CD8-positive, alpha-beta memory T cell (primary cell): Measurements from ENCODE around the gene KANK4. TPM values are rescaled to one million over a fixed set of nuclear protein-coding genes. Genes with fewer than 3 reads are reported as not detected.
"Not testable (repeated sequence)": the region's sequence is repeated elsewhere in the genome, so short reads cannot be mapped to it uniquely, and the experiment has no call there.

Experiments
- CTCF ChIA-PET: fragments of 350-600 bp; sonication (Branson Sonifier 250); formaldehyde crosslinking; loops from one replicate; lab custom pipeline; 2021; ENCODE audit warnings: antibody characterized with exemption; lab: Charles Lee
- POLR2A ChIA-PET: fragments of 350-600 bp; sonication (Branson Sonifier 250); formaldehyde crosslinking; loops from one replicate; lab custom pipeline; 2021; ENCODE audit warnings: antibody characterized with exemption; lab: Charles Lee
- DNase-seq, 5 donors: peaks; one replicate each; pipeline versions ENCODE4 v3.0.0 to v3.0.0-alpha.2; 2020 to 2022; ENCODE audit warnings: mixed read lengths in 1 of 5
- H3K27ac ChIP-seq: one replicate; pipeline ENCODE4 v1.7.0; 2013; ENCODE audit warnings: low read depth, mild to moderate bottlenecking, low read length, moderate library complexity
- H3K27me3 ChIP-seq: 2 replicates; pipeline ENCODE4 v1.7.0; 2013; ENCODE audit warnings: low read length, mild to moderate bottlenecking; ENCODE audit not compliant: insufficient read depth, poor library complexity, severe bottlenecking
- H3K36me3 ChIP-seq: 2 replicates; pipeline ENCODE4 v1.7.0; 2013; ENCODE audit warnings: mild to moderate bottlenecking, low read length, moderate library complexity; ENCODE audit not compliant: insufficient read depth
- H3K4me1 ChIP-seq: 2 replicates; pipeline ENCODE4 v1.7.0; 2013; ENCODE audit warnings: mild to moderate bottlenecking, low read length, moderate library complexity; ENCODE audit not compliant: insufficient read depth
- H3K4me3 ChIP-seq: 2 replicates; pipeline ENCODE4 v1.7.0; 2013; ENCODE audit warnings: mild to moderate bottlenecking, low read length
- H3K9me3 ChIP-seq: 2 replicates; pipeline ENCODE4 v1.7.0; 2013; ENCODE audit warnings: mild to moderate bottlenecking, low read length
- H3K27ac Mint-ChIP-seq, 8 donors: one replicate each; pipeline ENCODE4 v1.8.0; 2020 to 2021; ENCODE audit warnings: mixed read lengths in 8 of 8, mild to moderate bottlenecking in 6 of 8, inconsistent platforms in 3 of 8, moderate library complexity in 3 of 8
- H3K27me3 Mint-ChIP-seq, 2 donors: one replicate each; pipeline ENCODE4 v1.8.0; 2020 to 2021; ENCODE audit warnings: mixed read lengths in 2 of 2, mild to moderate bottlenecking in 1 of 2, moderate library complexity in 1 of 2
- H3K36me3 Mint-ChIP-seq, 3 donors: one replicate each; pipeline ENCODE4 v1.8.0; 2020 to 2021; ENCODE audit warnings: mixed read lengths in 3 of 3, inconsistent platforms in 1 of 3, mild to moderate bottlenecking in 1 of 3
- H3K4me1 Mint-ChIP-seq, 3 donors: one replicate each; pipeline ENCODE4 v1.8.0; 2020 to 2021; ENCODE audit warnings: mixed read lengths in 3 of 3, inconsistent platforms in 1 of 3, mild to moderate bottlenecking in 1 of 3
- H3K4me3 Mint-ChIP-seq, 7 donors: one replicate each; pipeline ENCODE4 v1.8.0; 2020 to 2021; ENCODE audit warnings: mixed read lengths in 7 of 7, mild to moderate bottlenecking in 6 of 7, moderate library complexity in 4 of 7, inconsistent platforms in 2 of 7
- H3K9me3 Mint-ChIP-seq, 5 donors: one replicate each; pipeline ENCODE4 v1.8.0; 2020 to 2022; ENCODE audit warnings: mixed read lengths in 5 of 5, mild to moderate bottlenecking in 3 of 5, moderate library complexity in 2 of 5, inconsistent platforms in 1 of 5
- polyA plus RNA-seq: library from polyadenylated mRNA; unstranded; fragments of 300-500 nt; fragmentation: Illumina TruSeq; gene quantifications from one replicate; pipeline ENCODE4 v1.2.3, GENCODE V29; 2021
- total RNA-seq, 2 experiments: library from RNA; stranded (reverse); gene quantifications; one replicate each; pipeline ENCODE4 v1.2.3, GENCODE V29; 2021

KANK4 gene
- total and polyA plus RNA-seq, 3 experiments from 2014 or later: not detected

DNA sequence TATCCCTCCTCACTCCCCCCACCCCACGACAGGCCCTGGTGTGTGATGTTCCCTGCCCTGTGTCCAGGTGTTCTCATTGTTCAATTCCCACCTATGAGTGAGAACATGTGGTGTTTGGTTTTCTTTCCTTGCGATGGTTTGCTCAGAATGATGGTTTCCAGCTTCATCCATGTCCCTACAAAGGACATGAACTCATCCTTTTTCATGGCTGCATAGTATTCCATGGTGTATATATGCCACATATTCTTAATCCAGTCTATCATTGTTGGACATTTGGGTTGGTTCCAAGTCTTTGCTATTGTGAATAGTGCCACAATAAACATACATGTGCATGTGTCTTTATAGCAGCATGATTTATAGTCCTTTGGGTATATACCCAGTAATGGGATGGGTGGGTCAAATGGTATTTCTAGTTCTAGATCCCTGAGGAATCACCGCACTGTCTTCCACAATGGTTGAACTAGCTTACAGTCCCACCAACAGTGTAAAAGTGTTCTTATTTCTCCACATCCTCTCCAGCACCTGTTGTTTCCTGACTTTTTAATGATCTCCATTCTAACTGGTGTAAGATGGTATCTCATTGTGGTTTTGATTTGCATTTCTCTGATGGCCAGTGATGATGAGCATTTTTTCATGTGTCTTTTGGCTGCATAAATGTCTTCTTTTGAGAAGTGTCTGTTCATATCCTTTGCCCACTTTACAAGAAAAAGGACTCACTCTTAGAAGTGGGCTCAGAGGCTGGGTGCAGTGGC is 79.4 kb downstream of the KANK4 start:
- DNase-seq, H3K4me3 Mint-ChIP-seq: not testable (repeated sequence)

DNA sequence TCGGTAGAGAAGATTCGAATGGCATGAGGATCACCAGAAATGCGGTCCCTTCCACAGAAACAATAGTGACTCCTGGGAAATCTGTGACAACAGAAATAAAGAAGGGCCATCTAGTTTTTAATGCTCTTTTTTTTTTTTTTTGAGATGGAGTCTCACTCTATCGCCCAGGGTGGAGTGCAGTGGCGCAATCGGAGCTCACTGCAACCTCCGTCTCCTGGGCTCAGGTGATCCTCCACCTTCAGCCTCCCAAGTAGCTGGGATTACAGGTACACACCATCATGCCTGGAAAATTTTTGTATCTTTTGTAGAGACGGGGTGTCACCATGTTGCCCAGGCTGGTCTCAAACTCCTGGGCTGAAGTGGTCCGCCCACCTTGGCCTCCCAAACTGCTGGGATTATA is 80.7 kb downstream of the KANK4 start:
- CTCF ChIA-PET: no interaction called here
- no peak overlapping the region for H3K4me3 ChIP-seq

More for the DNA sequence above, 79.4 kb downstream of the KANK4 start:
- H3K36me3 Mint-ChIP-seq, H3K9me3 Mint-ChIP-seq, POLR2A ChIA-PET, H3K27me3 ChIP-seq, H3K4me1 ChIP-seq, H3K9me3 ChIP-seq, H3K4me3 ChIP-seq, H3K27ac Mint-ChIP-seq, CTCF ChIA-PET, H3K36me3 ChIP-seq, H3K4me1 Mint-ChIP-seq, H3K27ac ChIP-seq: not testable (repeated sequence)
- peaks cover 7 to 24% of the 10 kb centered on the region in 2 donors for H3K27me3 Mint-ChIP-seq

DNA sequence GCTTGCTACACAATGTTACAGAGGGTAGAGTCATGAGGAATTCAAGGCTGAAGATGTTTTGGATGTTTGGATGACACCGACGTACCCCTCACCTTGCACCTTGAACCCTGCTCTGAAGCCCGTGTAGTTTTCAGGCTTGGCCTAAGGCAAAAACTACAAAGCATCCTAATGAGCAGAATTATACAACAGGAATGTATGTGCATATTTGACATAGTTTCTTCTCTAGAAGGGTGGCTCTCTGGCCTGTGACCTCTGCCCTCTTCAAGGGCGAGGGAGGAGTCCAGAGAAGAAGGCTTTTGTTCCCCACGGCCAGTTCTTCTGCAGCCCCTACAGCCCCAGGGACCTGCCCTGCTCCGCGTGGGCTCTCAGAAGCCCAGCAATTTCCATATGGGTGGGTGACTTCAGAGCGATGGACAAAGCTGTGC is 81.3 kb downstream of the KANK4 start:
- Mint-ChIP-seq H3K4me1 (no peaks in the 10 kb centered on the region), H3K36me3 (peaks cover 0 to 9% (median 0%) of the 10 kb centered on the region in 3 donors), H3K4me3 (no peak overlapping the region), H3K9me3 (peaks cover 0 to 2% (median 0%) of the 10 kb centered on the region in 5 donors), H3K27ac (no peak overlapping the region), H3K27me3 (peaks cover 10 to 29% of the 10 kb centered on the region in 2 donors)
- H3K9me3 ChIP-seq: no peaks in the 10 kb centered on the region
- H3K36me3 ChIP-seq: no peaks in the 10 kb centered on the region
- POLR2A ChIA-PET: no interaction called here
- no peaks in the 10 kb centered on the region for H3K4me1 ChIP-seq
- no peaks in the 10 kb centered on the region for H3K27me3 ChIP-seq
- CTCF ChIA-PET: no interaction called here
- DNase-seq: no peak
- H3K27ac ChIP-seq: no peak overlapping the region
- no peak overlapping the region for H3K4me3 ChIP-seq

More for the DNA sequence above, 80.7 kb downstream of the KANK4 start:
- Histone ChIP-seq H3K9me3 (no peaks in the 10 kb centered on the region), H3K27me3 (no peaks in the 10 kb centered on the region), H3K36me3 (no peaks in the 10 kb centered on the region), H3K4me1 (no peaks in the 10 kb centered on the region), H3K27ac (no peak overlapping the region)
- no peak for DNase-seq
- Mint-ChIP-seq H3K4me1 (no peaks in the 10 kb centered on the region), H3K4me3 (no peak overlapping the region), H3K9me3 (peaks cover 0 to 2% (median 0%) of the 10 kb centered on the region in 5 donors), H3K27ac (peak overlapping the region in 1 of 8 donors; percentile 14), H3K27me3 (peaks cover 10 to 25% of the 10 kb centered on the region in 2 donors), H3K36me3 (peaks cover 0 to 9% (median 0%) of the 10 kb centered on the region in 3 donors)
- POLR2A ChIA-PET: no interaction called here

DNA sequence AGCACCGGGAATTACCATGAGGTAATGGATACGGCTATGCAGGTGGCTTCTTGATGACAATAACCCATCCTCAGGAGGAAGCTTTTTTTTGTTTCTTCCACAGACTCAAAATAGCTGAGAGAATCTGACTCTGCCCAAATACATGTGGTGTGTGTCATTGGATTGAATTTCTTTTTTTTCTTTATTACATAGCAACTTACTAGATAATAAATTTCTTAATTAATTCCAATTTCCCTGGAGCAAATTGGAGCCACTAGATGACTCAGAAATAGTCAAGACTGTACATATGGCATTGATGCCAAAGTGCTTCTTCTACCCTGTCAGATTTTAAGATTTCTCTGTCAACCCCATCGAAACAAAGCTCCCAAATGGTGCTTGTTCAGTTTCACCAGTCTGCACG is 81.9 kb downstream of the KANK4 start:
- Histone ChIP-seq H3K9me3 (no peaks in the 10 kb centered on the region), H3K4me3 (no peak overlapping the region), H3K27me3 (no peaks in the 10 kb centered on the region), H3K4me1 (no peaks in the 10 kb centered on the region), H3K36me3 (no peaks in the 10 kb centered on the region), H3K27ac (no peak overlapping the region)
- no peak overlapping the region for H3K4me3 Mint-ChIP-seq
- H3K27ac Mint-ChIP-seq: no peak overlapping the region
- DNase-seq: no peak
- peaks cover 0 to 2% (median 0%) of the 10 kb centered on the region in 5 donors for H3K9me3 Mint-ChIP-seq
- peaks cover 0 to 9% (median 0%) of the 10 kb centered on the region in 3 donors for H3K36me3 Mint-ChIP-seq
- CTCF ChIA-PET: no interaction called here
- no peaks in the 10 kb centered on the region for H3K4me1 Mint-ChIP-seq
- peaks cover 10 to 33% of the 10 kb centered on the region in 2 donors for H3K27me3 Mint-ChIP-seq
- POLR2A ChIA-PET: no interaction called here

DNA sequence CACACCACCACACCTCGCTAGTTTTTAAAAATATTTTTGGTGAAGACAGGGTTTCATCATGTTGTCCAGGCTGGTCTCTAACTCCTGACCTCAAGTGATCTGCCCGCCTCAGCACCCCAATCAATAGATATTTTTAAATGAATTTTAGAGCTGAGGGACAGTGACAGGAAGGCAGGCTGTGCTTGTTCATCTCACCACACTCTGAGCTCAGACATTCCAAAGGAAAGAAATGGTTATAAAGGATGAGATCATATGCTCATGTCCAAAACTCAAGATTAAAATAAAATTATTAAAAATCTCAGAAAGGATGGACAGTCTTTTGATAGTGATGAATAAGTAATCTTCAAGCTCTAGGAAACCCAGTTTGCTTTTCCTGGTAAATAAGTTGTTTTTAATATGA is 83.7 kb downstream of the KANK4 start:
- Histone ChIP-seq H3K4me1 (no peaks in the 10 kb centered on the region), H3K27me3 (no peaks in the 10 kb centered on the region), H3K27ac (no peak overlapping the region), H3K9me3 (no peaks in the 10 kb centered on the region), H3K4me3 (no peak overlapping the region), H3K36me3 (no peaks in the 10 kb centered on the region)
- CTCF ChIA-PET: no interaction called here
- H3K27me3 Mint-ChIP-seq: peaks cover 8 to 32% of the 10 kb centered on the region in 2 donors
- no peaks in the 10 kb centered on the region for H3K4me1 Mint-ChIP-seq
- DNase-seq: no peak
- POLR2A ChIA-PET: no interaction called here
- no peak overlapping the region for H3K27ac Mint-ChIP-seq
- no peaks in the 10 kb centered on the region for H3K36me3 Mint-ChIP-seq
- H3K4me3 Mint-ChIP-seq: no peak overlapping the region
- no peaks in the 10 kb centered on the region for H3K9me3 Mint-ChIP-seq

DNA sequence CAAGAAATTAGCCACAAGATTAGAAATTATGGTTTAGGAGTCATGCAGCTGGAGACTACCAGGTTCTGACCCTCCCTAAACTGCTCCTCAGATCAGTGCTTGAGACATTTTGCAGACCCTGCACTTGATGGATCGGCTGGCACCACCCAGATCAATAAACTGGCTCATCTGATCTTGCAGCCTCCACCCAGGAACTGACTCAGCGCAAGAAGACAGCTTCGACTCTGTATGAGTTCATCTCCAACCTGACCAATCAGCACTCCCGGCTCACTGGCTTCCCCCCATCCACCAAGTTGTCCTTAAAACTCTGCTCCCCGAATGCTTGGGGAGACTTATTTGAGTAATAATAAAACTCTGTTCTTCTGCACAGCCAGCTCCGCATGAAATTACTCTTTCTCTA is 84.5 kb downstream of the KANK4 start:
- H3K27ac Mint-ChIP-seq: no peak overlapping the region
- ChIA-PET CTCF (no interaction called here), POLR2A (no interaction called here)
- Histone ChIP-seq H3K4me1 (no peaks in the 10 kb centered on the region), H3K27me3 (no peaks in the 10 kb centered on the region), H3K27ac (no peak overlapping the region), H3K36me3 (no peaks in the 10 kb centered on the region), H3K9me3 (no peaks in the 10 kb centered on the region), H3K4me3 (no peak overlapping the region)
- H3K9me3 Mint-ChIP-seq: no peaks in the 10 kb centered on the region
- H3K4me1 Mint-ChIP-seq: no peaks in the 10 kb centered on the region
- DNase-seq: no peak
- no peak overlapping the region for H3K4me3 Mint-ChIP-seq
- H3K36me3 Mint-ChIP-seq: no peaks in the 10 kb centered on the region
- peaks cover 8 to 29% of the 10 kb centered on the region in 2 donors for H3K27me3 Mint-ChIP-seq

DNA sequence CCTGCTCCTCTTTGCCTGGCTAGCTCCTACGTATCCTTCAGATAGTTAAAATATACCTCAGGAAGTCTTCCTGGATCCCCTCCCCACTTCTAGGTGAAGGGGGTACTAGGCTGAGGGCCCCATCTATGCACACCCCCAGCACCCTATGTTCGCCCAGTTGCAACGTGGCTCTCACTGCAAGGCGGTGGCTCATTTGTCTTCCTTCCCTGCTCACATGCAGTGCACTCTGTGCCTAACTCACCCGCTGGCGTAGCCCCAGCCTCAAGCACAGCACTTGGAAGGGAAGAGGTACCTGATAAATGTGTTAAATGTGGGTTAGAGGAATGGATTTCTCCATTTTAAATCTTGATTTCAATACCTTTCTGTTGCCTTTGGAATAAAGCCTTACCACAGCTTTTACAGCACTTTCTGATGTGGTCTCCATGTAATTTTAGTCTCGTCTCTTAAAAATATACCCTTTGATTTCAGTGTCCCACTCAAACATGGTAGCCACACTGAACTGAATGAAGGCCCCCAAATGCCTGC is 85.2 kb downstream of the KANK4 start:
- Mint-ChIP-seq H3K27me3 (peaks cover 9 to 31% of the 10 kb centered on the region in 2 donors), H3K4me1 (no peaks in the 10 kb centered on the region), H3K27ac (no peak overlapping the region), H3K9me3 (no peaks in the 10 kb centered on the region), H3K36me3 (no peaks in the 10 kb centered on the region), H3K4me3 (no peak overlapping the region)
- Histone ChIP-seq H3K9me3 (no peaks in the 10 kb centered on the region), H3K4me3 (no peak overlapping the region), H3K36me3 (no peaks in the 10 kb centered on the region), H3K27me3 (no peaks in the 10 kb centered on the region), H3K27ac (no peak overlapping the region), H3K4me1 (no peaks in the 10 kb centered on the region)
- DNase-seq: no peak
- ChIA-PET POLR2A (no interaction called here), CTCF (no interaction called here)

DNA sequence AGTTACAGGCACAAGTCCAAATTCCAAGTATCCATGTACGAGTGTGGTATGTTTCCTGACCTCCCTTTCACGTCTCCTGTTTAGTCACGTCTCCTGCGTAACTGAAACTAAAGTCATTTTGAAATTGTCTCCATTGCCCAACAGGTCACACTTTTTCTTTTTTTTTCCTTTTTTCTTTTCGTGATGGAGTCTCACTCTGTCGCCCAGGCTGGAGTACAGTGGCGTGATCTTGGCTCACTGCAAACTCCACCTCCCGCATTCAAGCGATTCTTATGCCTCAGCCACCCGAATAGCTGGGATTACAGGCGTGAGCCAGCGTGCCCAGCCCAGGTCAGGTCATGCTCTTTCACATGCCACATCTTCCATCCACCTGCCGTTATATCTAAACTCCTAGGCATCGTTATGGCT is 86.4 kb downstream of the KANK4 start:
- ChIA-PET POLR2A (no interaction called here), CTCF (no interaction called here)
- Mint-ChIP-seq H3K4me1 (no peaks in the 10 kb centered on the region), H3K36me3 (no peaks in the 10 kb centered on the region), H3K4me3 (no peak overlapping the region), H3K27ac (no peak overlapping the region), H3K9me3 (no peaks in the 10 kb centered on the region), H3K27me3 (peaks cover 9 to 37% of the 10 kb centered on the region in 2 donors)
- Histone ChIP-seq H3K4me1 (no peaks in the 10 kb centered on the region), H3K27me3 (no peaks in the 10 kb centered on the region), H3K36me3 (no peaks in the 10 kb centered on the region), H3K4me3 (no peak overlapping the region), H3K27ac (no peak overlapping the region), H3K9me3 (no peaks in the 10 kb centered on the region)
- no peak for DNase-seq
